NCI-H1092 (cell line): ENCODE data around the gene NFKBIE.

ENCODE experiments used
- DNase-seq: peaks from one replicate; lab custom pipeline; 2025; lab: John Stamatoyannopoulos, UW

NFKBIE gene

DNA sequence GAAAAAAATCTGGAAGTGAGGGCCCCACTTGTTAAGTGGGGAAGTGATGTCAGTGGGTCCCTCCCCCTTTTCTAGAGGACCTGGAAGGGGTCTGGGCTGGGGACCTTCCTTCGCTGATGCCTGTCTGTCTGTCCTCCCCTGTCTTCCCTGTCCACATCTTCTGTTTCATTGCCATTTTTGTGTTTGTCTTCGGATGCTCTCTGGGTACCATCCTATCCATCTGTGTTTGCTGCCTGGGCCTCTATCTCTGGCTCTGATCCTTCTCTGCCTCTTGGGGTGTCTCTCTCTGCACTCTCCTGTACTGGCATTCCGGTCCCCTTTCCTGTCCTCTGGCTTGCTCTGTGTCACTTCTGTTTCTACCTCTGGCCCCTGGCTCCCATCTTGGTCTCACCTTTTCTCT, 7.2 kb upstream of the NFKBIE start:
- DNase-seq = no peak

- DNase-seq = no peak
Measured at GRCh38 chr6:44271914-44272313, 6.6 kb upstream of the NFKBIE start.

GRCh38 chr6:44271406-44271723, 6.0 kb upstream of the NFKBIE start:
- DNase-seq = no peak

- DNase-seq = peak; percentile 52
Measured at GRCh38 chr6:44270526-44271405, 5.4 kb upstream of the NFKBIE start.

GRCh38 chr6:44269921-44270525, 4.7 kb upstream of the NFKBIE start, which contains the start of gene TMEM151B:
Gene TMEM151B, plus strand, starts transcription at chr6:44270450. Its CDS starts 293 bp downstream, at chr6:44270743.
- peak; percentile 11 for DNase-seq

GRCh38 chr6:44269178-44269920, 4.0 kb upstream of the NFKBIE start:
- no peak for DNase-seq

GRCh38 chr6:44268095-44268628, 2.8 kb upstream of the NFKBIE start:
- peak; percentile 40 for DNase-seq

DNA sequence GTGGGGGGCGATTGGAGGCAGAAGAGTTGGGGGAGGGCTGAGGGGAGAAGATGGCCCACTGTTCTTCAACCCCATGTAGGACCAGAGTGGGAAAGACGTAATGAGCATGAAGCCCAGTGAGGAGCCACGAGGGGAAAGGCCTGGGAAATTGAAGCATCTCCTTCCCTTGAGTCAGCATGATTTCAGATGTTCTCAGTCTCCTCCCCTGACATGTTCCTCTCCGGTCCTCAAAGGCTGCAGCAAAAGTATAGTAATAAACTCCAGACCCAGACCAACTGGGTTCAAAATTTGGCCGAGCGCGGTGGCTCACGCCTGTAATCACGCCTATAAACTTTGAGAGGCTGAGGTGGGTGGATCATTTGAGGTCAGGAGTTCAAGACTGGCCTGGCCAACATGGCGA, 1.9 kb upstream of the NFKBIE start:
- DNase-seq = no peak

DNA sequence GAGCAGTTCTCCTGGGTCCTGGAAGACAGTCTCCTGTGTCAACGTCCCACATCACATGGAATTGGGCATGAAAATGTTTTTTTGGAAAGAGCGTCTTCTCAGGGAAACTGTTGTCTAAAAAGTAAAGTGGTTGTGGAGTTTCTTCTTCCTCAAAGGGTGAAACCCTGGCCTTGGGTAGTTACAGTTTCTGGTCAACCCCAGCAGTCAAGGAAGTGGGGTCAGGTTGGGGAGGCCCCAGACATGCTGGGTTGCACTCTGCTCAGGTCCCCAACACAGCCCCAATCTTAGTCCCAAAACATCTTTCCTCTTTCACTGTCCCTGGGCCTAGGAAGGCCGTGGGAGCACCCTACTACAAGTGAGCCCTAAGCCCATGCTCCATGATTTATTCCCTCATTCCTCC, 996 bp upstream of the NFKBIE start:
- DNase-seq = no peak

DNA sequence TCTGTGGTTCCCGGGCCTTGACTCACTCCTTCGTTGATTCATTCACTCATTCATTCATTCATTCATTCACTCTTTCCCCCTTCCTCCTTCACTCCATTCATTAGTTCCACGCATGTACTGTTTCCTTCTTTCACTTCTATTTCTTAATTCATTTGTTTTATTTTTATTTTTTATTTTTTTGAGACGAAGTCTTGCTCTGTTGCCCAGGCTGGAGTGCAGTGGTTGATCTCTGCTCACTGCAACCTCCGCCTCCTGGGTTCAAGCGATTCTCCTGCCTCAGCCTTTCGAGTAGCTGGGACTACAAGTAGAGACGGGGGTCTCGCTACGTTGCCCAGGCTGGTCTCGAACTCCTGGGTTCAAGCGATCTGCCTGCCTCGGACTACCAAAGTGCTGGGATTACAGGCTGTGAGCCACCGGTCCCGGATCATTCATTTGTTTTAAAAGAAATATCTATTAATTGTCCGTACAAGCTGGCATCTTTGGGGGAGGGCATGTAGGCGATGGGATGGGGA, 427 bp upstream of the NFKBIE start:
- DNase-seq = no peak

GRCh38 chr6:44264154-44265006, 971 bp downstream of the NFKBIE start:
- DNase-seq = no peak

- DNase-seq = no peak
Measured at GRCh38 chr6:44263354-44264100, 1.8 kb downstream of the NFKBIE start.

- no peak for DNase-seq
Measured at GRCh38 chr6:44262467-44263353, 2.6 kb downstream of the NFKBIE start.

- DNase-seq = no peak
Measured at GRCh38 chr6:44261581-44261980, 3.8 kb downstream of the NFKBIE start.

DNA sequence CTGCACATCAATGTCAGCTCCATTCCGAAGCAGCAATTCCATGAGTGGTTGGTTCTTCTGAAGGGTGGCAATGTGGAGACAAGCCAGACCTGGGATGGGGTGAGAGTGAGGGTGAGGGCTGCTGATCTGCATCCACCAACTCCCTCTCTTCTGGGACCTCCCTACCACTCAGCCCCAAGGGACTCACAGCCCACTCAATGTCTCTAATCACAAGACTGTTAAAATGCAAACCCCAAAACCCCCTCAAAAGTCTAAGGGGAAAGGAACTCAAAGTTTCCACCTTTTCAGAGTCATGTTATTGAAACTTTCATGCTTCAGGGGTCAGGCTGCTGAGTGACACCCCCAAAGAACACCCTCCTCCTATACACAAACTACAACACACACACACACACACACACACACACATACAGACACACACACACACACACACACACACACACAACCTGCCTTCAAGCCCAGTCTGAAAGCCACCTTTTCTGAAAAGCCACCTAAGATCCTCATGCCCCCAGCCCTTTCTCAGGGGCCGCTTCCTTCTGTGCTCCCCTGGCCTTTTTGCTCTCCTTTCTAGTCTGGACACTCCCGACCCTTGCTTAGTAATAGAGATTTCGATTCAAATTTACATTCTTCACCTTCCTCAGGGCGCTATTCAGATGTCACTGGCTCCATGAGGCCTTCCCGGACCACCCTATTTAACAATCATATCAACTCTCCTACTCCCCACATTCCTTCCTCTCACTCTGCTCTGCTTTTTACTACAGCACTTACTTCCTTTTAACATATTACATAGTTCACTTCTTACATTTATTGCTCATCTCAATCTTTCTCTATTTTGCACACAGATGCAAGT, 4.7 kb downstream of the NFKBIE start:
- DNase-seq = no peak

DNA sequence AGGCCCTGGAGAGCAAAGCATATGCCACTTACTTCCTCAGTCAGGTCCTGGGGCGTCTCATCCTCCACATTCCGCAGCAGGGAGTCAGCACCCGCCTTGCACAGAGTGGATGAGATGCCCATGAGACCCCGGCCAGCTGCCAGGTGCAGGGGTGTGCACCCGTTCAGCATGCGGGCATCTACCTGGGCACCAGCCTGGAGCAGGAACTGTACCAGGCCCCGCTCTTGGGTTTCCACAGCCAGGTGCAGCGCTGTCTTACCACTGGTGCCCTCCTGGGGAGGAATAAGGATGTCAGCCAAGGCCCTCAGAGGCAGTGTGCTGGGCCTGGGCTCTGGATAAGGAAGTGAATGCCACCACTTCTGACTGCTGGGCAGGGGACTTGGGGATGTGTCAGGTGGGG, 5.3 kb downstream of the NFKBIE start:
- no peak for DNase-seq

GRCh38 chr6:44258921-44259320, 6.4 kb downstream of the NFKBIE start:
- no peak for DNase-seq

- DNase-seq = no peak
Measured at GRCh38 chr6:44258325-44258863, 7.0 kb downstream of the NFKBIE start.
